GM21737 (cell line): ENCODE results near the gene IRS2.

Source experiments
- ATAC-seq: cut with Tn5 transposase; IDR thresholded peaks from one replicate; pipeline ENCODE4 v1.9.1; 2021; ENCODE audit warnings: mild to moderate bottlenecking, moderate library complexity; ENCODE audit not compliant: unreplicated experiment

The IRS2 gene

DNA sequence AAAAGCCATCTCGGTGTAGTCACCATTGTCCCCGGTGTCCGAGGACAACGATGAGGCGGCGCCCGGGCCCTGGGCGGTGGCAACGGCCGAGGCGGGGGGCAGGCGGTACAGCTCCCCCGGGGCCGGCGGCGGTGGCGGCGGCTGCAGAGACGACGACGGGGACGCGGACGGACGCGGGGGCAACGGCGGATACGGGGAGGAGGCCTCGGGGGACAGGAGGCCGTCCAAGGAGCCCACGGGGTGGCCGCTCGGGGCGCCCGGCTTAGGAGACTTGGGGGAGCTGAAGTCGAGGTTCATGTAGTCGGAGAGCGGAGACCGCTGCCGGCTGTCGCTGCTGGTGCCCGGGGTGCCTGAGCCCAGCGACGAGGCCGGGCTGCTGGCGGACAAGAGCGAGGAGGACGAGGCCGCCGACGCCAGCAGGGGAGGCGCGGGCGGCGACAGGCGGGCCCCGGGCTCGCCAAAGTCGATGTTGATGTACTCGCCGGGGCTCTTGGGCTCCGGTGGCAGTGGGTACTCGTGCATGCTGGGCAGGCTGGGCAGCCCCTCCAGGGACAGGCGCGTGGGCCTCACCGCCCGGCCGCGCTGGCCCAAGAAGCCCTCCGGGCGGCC lies 3.5 kb downstream of the IRS2 start:
- ATAC-seq: no peak

DNA sequence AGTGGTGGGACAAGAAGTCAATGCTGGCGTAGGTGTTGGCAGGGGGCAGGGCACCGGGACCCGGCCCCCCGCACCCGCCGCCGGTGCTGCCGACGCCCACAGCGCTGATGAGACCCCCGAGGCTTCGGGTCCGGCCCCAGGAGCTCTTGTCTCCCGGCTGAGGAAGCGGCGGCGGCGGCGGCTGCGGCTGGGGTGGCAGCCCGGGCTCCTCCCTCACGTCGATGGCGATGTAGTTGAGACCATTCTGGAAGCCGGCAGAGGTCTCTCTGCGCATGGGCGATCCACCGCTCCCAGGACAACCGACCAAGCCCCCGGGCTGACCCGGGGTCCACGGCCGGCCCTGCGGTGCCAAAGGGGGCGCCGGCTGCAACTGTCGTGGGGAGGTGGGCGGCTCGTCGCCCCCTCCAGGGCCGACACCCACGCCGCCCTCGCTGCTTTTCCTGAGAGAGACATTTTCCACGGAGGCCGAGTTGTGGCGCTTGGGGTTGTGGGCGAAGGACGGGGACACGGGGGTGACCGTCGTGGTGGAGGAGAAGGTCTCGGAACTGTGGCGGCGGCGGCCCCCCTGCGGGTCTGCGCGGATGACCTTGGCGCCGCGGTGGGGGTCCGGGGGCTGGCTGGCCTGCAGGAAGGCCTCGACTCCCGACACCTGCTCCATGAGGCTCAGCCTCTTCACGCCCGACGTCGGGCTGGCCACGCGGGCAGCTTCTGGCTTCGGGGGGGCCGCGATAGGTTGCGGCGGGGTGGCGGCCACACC lies 4.1 kb downstream of the IRS2 start:
- no peak for ATAC-seq

DNA sequence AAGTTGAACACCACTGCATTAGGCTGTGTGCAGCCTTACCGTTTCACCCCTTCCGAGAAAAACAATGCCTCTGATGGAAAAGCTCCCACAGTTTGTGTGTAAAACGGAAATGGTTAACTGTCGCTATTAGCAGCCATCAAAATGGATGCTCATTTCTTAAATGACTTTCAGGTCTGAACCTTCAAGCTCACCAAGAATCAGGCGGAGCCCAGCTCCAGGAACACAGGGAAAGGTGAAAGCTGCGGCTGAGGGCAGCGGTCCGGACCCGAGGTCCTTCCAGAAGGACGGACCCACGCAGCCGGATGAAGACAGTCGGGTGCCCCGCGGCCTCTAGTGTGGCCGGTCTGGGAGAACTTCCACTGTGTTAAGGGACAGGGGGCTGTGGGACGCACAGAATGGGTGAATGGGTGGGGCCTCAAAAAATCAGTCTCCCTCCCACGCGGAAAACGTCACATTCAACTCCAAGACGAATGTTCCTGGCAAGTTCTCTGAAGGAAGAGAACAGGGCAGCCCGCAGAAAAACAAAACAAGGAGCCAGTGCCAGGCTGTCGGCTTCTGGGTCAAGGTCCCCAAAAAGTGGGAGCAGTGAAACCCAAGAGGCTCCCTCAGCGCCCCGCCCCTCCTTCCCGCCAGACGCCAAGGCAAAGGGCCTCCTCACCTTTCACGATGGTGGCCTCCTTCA lies 4.9 kb downstream of the IRS2 start:
- no peak for ATAC-seq

GRCh38 chr13:109780845-109781383 lies 5.5 kb downstream of the IRS2 start:
- no peak for ATAC-seq

DNA sequence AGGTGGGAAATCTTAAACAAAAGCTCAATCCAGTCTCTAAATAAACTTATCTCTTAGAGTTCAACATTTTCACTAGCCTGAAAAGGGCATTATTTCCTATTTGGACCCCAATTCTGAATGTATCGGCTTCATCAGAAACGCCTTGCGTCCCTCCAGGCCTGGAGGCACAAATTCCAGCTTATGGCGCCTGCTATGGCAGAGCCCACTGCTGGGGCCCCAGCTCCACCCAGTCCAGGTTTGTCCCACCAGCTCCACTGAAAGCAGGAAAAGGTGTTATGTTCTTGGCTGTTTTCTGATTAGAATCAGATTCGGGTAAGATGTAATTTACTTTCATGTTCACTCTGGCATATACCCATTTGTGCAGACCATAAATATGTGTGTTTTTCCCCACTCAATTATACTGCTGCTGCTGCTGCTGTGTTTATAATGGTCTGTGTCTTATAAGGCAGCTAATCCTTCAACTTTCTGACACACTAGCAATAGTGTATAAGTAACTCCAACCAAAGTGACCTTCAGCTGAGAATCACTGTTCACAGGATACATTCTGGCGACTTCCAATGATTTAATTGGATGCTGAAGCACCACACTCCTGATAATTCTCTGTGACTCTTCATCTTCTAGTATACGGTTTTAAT lies 6.4 kb downstream of the IRS2 start:
- ATAC-seq: no peak

GRCh38 chr13:109779074-109779473 lies 7.3 kb downstream of the IRS2 start:
- no peak for ATAC-seq

DNA sequence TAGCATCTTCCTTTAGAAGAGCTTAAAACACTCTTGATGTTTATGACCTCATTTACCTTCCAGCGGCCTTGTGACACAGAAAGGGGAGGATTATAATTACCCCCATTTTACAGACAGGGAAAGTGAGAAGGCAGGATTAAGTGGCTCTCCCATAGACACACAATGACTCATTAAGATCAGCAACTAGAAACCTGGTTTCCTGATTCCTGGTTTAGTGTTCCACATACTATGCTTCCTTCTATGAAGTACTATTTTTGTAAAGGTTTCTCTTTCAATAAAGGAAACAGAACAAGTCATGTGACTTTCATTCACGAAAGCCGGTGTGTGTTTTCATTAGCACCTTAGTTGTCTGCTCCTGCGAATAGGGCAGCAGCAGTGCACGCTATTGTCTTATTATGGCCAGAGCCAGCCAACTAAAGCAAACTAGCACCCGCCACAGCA lies 8.3 kb downstream of the IRS2 start:
- no peak for ATAC-seq

GRCh38 chr13:109776575-109776974 lies 9.8 kb downstream of the IRS2 start:
- no peak for ATAC-seq

DNA sequence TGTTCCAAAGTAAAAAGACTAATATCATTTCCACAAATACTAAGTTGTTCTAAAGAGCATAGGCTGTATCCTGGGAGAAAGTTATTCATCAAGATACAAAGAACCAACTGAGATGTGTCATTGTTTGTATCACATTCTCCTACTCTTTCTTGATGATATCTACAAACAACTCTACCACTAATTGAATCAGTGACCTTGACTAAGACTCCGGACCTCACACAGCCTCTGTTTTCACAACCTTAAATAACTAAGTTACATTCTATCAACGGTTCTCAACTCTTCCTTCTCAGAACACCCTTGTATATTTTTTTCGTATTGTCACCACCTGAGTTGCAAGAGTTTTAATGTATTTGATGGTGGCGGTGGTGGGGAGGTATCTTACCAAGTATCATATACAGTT lies 12.6 kb downstream of the IRS2 start:
- no peak for ATAC-seq

DNA sequence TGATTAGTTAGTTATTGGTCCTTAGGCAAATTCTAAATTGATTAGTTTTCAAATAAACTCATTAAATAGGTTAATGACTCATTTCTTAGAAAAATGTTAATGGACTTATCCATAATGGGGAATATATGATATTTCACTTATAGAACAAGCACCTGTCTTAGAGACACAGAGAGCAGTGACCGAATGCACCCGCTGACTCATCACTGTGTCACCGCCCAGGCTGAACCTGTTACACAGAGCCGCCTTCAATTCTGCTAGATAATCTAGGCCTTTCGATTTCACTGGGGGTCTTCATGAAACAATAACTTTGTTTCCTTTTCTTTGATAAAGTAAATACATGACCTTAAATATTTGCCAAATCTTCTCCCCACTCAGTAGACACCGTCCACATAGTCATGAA lies 13.1 kb downstream of the IRS2 start:
- ATAC-seq: no peak

DNA sequence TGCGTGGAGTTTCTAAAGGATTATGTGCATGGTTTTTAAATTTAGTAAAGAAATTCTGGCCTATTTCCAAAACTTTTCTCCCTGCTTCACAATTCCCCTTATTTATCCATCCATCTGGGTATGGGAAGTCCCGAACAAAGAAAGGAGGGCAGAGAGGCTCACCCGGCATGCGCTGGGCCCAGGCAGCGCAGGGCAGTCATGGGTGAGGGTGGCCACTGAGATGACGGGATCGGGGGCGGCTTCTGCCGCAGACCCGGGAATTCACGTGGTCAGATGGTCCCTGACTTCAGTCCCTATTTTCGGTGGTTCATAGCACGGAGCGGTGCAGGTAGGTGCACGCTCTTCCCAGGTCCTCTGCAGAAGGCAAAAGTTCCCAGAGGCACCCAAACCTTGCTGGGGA lies 14.5 kb downstream of the IRS2 start:
- no peak for ATAC-seq

DNA sequence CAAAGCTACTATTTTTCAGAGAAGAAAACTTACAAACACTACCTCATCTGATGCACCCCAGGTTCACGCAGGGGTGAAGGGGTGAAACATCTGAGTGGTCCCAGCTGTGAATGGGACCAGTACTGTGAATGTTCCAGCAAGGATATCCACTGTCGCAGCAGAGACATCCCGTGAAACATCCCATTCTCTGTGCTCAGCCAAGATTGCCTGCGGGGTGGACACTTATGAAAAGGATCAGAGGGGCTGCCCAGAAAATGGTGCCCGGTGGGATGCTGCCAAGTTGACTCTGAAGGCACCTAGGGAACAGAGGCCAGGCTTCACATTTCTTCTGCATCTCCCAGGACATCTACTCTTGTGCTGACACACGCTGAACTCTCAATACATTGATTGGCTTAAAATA lies 15.9 kb downstream of the IRS2 start:
- ATAC-seq: no peak

DNA sequence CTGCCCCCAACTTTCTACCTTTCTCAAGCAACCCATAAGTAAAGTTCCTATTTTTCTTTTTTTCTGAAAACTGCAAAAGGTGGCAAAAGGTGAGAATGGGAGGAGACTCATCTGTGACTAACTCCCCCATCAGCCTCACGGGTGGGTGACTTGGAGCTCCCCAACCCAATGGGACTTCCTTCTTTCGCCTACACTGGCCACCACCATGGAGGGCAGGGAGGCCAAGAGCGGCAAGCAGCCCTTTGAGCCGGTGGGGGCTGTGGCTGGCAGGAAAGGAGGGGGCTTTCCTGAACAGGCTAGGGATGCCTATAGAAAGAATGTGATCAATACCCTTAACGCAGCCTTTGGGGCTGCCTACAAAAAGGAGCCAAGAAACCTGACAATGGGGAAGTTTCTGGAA lies 16.5 kb downstream of the IRS2 start:
- ATAC-seq: no peak

DNA sequence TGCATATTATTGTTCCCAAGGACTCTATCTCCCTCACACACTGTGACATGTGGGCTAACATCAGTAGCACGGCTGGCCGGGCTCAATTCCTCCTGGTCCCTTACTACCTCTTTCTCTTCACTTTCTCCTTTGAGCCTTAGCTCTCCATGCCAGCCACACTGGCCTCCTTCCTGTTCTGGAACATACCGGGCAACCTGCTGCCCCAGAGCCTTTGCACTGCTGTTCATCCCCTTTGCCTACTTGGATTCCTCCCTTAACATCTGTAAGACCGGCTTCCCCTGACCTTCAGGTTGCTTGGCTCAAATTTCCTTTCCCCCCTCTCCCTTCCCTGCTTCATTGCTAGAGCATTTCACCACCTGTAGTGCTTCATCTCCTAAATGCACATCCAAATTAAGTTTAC lies 17.1 kb downstream of the IRS2 start:
- no peak for ATAC-seq

- no peak for ATAC-seq
Measured at GRCh38 chr13:109768616-109769015, 17.8 kb downstream of the IRS2 start.

GRCh38 chr13:109768176-109768575 lies 18.2 kb downstream of the IRS2 start:
- ATAC-seq: no peak

- no peak for ATAC-seq
Measured at GRCh38 chr13:109767023-109767422, 19.4 kb downstream of the IRS2 start.

GRCh38 chr13:109764470-109765291 lies 21.7 kb downstream of the IRS2 start:
- no peak for ATAC-seq

- no peak for ATAC-seq
Measured at GRCh38 chr13:109764045-109764444, 22.3 kb downstream of the IRS2 start.

DNA sequence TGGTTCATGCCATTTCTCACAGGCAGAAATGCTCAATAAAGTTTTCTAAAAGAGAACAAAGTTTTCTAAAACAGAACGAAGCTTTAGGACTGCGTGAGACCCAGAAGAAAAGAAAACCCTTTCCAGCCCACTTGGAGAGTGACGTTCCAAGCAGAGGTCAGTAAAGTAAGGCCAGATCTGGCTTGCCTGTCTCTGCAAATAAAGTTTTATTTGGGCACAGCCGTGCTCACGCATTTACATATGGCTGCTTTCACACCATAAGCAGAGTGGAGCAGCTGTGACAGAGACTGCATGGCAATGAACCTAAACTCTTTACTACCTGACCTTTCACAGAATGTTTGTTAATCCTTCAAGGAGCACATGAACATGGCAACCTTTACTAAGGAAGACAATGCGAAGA lies 23.6 kb downstream of the IRS2 start:
- ATAC-seq: no peak

DNA sequence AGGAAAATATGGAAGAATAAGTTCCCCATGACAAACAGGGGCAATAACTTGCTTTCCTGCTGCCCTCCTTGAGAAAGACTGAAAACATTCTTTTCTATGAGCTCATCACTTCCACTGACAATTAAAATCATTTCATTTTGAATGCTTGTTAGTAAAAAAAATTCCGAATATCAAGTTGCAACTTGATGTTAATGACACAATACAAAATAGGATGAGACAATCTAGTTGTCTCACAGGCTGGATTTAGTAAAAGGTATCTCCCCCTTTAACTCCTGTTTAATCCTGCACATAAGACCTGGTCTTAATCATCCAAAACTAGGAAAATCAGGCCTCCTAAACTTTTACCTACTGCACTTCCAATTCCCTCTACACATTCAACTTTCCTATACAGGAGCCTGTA lies 24.7 kb downstream of the IRS2 start:
- ATAC-seq: no peak
